ENCODE measurements around the gene PSMD11.

DNA sequence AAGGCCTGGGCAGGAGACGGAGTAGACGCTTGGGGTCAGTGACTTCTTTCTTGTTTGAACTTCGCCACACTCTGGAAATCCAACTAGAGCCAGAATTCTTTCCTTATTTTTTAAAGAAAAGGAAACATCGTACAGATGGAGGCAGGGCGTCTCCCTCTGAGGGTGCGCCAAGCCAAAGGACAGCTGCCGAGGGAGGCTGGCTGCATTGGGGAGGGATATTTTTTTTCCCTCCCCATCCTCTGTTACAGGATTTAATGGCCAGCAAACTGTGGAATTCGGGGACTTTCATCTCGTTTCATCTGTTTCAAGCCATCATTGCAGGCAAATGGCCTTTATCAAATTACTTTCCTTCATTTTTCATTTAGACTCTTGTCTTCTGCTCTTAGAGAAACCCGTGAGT, 58.4 kb downstream of the PSMD11 start:
- TF ChIP-seq POLR2A (IDR thresholded peaks at IDR 0.05): no peak
- TF ChIP-seq, protein P1, sequence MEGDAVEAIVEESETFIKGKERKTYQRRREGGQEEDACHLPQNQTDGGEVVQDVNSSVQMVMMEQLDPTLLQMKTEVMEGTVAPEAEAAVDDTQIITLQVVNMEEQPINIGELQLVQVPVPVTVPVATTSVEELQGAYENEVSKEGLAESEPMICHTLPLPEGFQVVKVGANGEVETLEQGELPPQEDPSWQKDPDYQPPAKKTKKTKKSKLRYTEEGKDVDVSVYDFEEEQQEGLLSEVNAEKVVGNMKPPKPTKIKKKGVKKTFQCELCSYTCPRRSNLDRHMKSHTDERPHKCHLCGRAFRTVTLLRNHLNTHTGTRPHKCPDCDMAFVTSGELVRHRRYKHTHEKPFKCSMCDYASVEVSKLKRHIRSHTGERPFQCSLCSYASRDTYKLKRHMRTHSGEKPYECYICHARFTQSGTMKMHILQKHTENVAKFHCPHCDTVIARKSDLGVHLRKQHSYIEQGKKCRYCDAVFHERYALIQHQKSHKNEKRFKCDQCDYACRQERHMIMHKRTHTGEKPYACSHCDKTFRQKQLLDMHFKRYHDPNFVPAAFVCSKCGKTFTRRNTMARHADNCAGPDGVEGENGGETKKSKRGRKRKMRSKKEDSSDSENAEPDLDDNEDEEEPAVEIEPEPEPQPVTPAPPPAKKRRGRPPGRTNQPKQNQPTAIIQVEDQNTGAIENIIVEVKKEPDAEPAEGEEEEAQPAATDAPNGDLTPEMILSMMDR (IDR thresholded peaks at IDR 0.05): no peak

All from right lobe of liver (tissue), 4 donors.